ENCODE results near the gene HOXA4. TPM values are rescaled to one million over a fixed set of nuclear protein-coding genes. Genes with fewer than 3 reads are reported as not detected.
A peak's percentile ranks its signal among the peaks of the same experiment; 100 is the strongest.

HOXA4 gene
- total and polyA plus RNA-seq, 12 donors, result 0.20 to 1.2 (median 0.59) TPM; not detected in 4

DNA sequence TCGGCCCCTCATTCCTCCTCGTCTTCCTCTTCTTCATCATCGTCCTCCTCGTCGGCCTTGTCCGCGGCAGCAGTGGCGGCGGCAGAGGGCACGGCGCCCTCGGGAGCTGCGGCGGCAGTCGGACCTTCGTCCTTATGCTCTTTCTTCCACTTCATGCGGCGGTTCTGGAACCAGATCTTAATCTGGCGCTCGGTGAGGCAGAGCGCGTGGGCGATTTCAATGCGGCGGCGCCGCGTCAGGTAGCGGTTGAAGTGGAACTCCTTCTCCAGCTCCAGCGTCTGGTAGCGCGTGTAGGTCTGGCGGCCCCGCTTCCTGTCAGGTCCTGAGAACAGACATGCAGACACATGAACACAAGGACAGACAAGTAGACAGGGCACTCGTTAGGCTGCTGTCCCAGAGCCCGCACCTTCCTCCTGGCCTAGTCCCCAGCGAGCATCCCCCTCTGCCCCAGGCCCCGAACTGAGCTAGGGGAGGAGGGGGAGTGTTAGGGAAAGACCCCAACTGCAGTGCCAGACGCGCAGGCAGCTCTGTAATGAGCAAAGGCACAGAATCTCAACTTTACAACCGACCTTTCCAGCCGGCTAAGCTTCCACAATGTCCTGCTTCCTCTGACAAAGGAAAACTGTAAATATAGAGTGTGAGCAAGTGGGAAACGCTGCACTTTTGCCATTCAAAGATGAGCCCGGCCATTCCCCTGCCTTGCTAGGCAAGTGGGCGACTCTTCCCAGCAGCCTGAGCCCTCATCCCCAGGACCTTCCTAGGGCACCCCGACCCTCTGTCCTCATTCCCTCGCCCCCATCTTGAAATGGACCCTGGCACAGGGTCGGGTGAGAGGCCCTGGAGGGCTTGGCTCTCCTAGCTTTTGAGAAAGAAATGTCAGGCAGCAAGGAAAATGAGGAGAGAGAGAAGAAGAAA is 24.6 kb upstream of the HOXA4 start:
- TF ChIP-seq, protein P1, sequence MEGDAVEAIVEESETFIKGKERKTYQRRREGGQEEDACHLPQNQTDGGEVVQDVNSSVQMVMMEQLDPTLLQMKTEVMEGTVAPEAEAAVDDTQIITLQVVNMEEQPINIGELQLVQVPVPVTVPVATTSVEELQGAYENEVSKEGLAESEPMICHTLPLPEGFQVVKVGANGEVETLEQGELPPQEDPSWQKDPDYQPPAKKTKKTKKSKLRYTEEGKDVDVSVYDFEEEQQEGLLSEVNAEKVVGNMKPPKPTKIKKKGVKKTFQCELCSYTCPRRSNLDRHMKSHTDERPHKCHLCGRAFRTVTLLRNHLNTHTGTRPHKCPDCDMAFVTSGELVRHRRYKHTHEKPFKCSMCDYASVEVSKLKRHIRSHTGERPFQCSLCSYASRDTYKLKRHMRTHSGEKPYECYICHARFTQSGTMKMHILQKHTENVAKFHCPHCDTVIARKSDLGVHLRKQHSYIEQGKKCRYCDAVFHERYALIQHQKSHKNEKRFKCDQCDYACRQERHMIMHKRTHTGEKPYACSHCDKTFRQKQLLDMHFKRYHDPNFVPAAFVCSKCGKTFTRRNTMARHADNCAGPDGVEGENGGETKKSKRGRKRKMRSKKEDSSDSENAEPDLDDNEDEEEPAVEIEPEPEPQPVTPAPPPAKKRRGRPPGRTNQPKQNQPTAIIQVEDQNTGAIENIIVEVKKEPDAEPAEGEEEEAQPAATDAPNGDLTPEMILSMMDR (IDR thresholded peaks at IDR 0.05), result no peak
- intact Hi-C loops (cut with DNase I), result loop anchor here in 5 of 10 donors (5.0 to 10.0 kb wide), 5 partner anchors 300 to 1300 kb away; no protein-coding TSS in a partner anchor
- no peak for DNase-seq
- H3K4me3 ChIP-seq, result peak overlapping the region in 2 of 10 donors; percentile 18 to 28
- WGBS, 2 donors, result 5 to 7% methylated on average over 48 of the region's 48 CpGs
- peaks cover 0 to 78% (median 30%) of the 10 kb centered on the region in 9 donors for H3K4me1 ChIP-seq
- H3K9me3 ChIP-seq, result no peaks in the 10 kb centered on the region
- H3K27ac ChIP-seq, result no peak overlapping the region
- peaks cover 74 to 100% (median 100%) of the 10 kb centered on the region in 7 donors for H3K27me3 ChIP-seq
- no peak for ATAC-seq
- H3K36me3 ChIP-seq, result peaks cover 0 to 8% (median 0%) of the 10 kb centered on the region in 9 donors

DNA sequence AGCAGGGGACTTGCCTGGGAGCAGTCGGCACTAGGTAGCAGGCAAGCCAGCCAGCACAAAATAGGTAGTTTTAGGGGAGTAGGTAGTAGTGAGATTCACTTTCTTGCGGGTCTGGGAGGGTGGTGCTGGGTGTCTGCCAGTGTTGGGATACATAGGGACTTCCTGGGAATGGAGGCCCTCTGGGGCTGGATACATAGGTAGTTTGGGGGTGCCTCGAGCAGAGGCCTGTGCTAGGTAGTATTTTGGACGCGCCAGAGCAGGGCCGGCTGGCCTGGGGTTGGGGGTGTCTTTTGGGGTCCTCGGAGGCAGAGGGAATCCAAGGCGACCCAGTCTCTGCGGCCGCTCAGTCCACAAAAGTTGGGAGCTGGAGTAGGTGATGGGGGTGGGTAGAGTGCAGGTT is 23.8 kb upstream of the HOXA4 start:
- peaks cover 0 to 70% (median 27%) of the 10 kb centered on the region in 9 donors for H3K4me1 ChIP-seq
- peaks cover 72 to 100% (median 100%) of the 10 kb centered on the region in 7 donors for H3K27me3 ChIP-seq
- ATAC-seq (no peak), DNase-seq (no peak)
- TF ChIP-seq, protein P1 (IDR thresholded peaks at IDR 0.05), result no peak
- WGBS, 2 donors, result 10 to 23% methylated on average over 10 of the region's 10 CpGs
- H3K27ac ChIP-seq, result no peak overlapping the region
- no peaks in the 10 kb centered on the region for H3K9me3 ChIP-seq
- intact Hi-C loops (cut with DNase I), result loop anchor here in 4 of 10 donors (10.0 kb wide), 4 partner anchors 300 to 1300 kb away; no protein-coding TSS in a partner anchor
- peaks cover 0 to 8% (median 0%) of the 10 kb centered on the region in 9 donors for H3K36me3 ChIP-seq
- peak overlapping the region in 1 of 10 donors; percentile 28 for H3K4me3 ChIP-seq

DNA sequence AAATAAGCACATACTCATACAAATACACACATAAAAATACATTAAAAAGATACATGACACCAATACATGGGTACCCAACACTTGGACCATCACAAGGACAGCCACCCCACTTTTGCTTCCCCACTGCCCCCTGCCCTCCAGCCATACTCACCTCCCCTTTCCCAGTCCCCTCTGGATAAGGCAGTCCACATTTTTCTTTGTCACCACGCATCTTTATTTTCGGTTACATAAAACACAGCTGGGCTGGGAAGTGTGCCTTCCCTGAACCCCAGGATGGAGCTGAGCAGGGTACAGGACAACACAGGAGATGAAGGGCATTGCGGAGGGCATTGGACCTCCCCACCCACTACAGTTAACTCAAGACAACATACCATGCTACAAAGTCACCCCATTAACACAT is 23.0 kb upstream of the HOXA4 start:
- Histone ChIP-seq H3K9me3 (no peaks in the 10 kb centered on the region), H3K4me3 (no peak overlapping the region), H3K27me3 (peaks cover 71 to 100% (median 100%) of the 10 kb centered on the region in 7 donors), H3K27ac (no peak overlapping the region), H3K4me1 (peaks cover 0 to 66% (median 27%) of the 10 kb centered on the region in 9 donors), H3K36me3 (peaks cover 0 to 8% (median 0%) of the 10 kb centered on the region in 9 donors)
- 28 to 31% methylated on average over 3 of the region's 3 CpGs for WGBS, 2 donors
- TF ChIP-seq, protein P1 (IDR thresholded peaks at IDR 0.05), result no peak
- ATAC-seq (no peak), DNase-seq (no peak)
- intact Hi-C loops (cut with DNase I), result loop anchor here in 4 of 10 donors (10.0 kb wide), 4 partner anchors 299 to 1299 kb away; no protein-coding TSS in a partner anchor

DNA sequence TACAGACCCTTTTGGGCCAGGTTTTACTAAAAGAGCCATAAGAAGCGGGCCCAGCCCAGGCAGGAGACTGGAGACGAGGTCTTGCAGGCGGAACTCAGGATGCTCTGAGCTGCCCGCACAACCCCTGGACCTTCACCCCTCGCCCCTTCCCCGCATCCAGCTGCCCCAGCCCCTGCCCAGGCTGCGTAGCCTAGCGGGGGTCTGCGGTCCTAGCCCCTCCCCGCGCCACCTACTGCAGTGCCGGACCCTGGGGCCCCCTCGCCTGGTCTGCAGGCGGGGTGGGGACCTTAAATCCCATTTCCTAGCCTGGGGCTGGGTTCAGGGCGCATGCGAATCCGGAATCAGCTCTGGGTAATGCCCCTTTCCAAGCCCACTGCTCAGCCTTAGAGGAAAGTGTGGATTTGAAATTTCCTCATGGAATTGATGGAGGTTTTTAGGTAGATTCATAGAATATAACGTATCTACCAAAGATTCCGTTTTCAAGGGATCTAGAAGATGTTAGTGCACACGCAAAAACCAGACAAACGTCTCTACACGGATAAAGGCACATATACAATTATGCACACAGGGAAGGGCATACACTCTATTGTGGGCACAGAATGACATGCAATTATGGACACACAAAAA is 22.4 kb upstream of the HOXA4 start:
- peak overlapping the region in 1 of 10 donors; percentile 20 for H3K4me3 ChIP-seq
- no peak overlapping the region for H3K27ac ChIP-seq
- peaks cover 0 to 8% (median 0%) of the 10 kb centered on the region in 9 donors for H3K36me3 ChIP-seq
- no peak for ATAC-seq
- peaks cover 74 to 100% (median 100%) of the 10 kb centered on the region in 7 donors for H3K27me3 ChIP-seq
- no peaks in the 10 kb centered on the region for H3K9me3 ChIP-seq
- WGBS, 2 donors, result 5 to 10% methylated on average over 22 of the region's 22 CpGs
- intact Hi-C loops (cut with DNase I), result loop anchor here in 4 of 10 donors (10.0 kb wide), 4 partner anchors 298 to 1298 kb away; no protein-coding TSS in a partner anchor
- TF ChIP-seq, protein P1 (IDR thresholded peaks at IDR 0.05), result no peak
- peaks cover 0 to 68% (median 32%) of the 10 kb centered on the region in 9 donors for H3K4me1 ChIP-seq
- DNase-seq, result no peak

Data from heart right ventricle (tissue), 16 donors.